ENCODE data around the gene WDR27. TPM values are rescaled to one million over a fixed set of nuclear protein-coding genes. Genes with fewer than 3 reads are reported as not detected.

Gene WDR27
- total and polyA plus RNA-seq, 10 of the 15 experiments (the other 5 are each of a cell fraction or from before 2014, with no cell fraction given), result 1.9 to 33.2 (median 19.0) TPM

DNA sequence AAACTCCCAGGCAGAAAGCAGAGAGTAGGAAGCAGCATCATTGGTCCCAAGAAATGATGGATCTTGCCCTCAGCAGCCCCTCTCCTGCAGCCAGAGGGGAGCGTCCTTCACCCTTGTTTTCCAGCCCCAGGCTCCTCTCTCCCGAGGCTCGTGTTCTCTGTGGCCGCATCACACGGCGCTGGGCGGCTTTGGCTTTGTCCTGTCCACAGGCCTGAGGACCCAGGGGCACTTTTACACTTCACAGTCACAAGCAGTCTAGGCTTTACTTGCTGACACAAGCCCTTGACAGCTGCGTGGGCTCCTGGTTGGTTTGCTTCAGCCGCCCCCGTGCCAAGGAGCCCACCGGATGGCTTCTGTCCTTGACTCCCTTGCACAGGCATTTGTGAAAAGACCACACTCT lies 272.8 kb downstream of the WDR27 start:
- intact Hi-C loops (cut with micrococcal nuclease; ENCODE audit: unreplicated experiment), result no loop called here
- H4K20me1 ChIP-seq (ENCODE audit: control insufficient read depth, insufficient read depth), result no peaks in the 10 kb centered on the region
- no peak overlapping the region for H3K4me2 ChIP-seq (ENCODE audit: control insufficient read depth, insufficient read depth)
- no peak for FAIRE-seq
- no peak for ATAC-seq
- no peak overlapping the region for H3K27ac ChIP-seq (ENCODE audit: control insufficient read depth, insufficient read depth)
- no peak for TF ChIP-seq NR2F1 (conservative IDR thresholded peaks at IDR 0.05)
- TF ChIP-seq JUND (IDR thresholded peaks at IDR 0.05; ENCODE audit: low read depth, low read length), result no peak
- TF ChIP-seq, protein P1, sequence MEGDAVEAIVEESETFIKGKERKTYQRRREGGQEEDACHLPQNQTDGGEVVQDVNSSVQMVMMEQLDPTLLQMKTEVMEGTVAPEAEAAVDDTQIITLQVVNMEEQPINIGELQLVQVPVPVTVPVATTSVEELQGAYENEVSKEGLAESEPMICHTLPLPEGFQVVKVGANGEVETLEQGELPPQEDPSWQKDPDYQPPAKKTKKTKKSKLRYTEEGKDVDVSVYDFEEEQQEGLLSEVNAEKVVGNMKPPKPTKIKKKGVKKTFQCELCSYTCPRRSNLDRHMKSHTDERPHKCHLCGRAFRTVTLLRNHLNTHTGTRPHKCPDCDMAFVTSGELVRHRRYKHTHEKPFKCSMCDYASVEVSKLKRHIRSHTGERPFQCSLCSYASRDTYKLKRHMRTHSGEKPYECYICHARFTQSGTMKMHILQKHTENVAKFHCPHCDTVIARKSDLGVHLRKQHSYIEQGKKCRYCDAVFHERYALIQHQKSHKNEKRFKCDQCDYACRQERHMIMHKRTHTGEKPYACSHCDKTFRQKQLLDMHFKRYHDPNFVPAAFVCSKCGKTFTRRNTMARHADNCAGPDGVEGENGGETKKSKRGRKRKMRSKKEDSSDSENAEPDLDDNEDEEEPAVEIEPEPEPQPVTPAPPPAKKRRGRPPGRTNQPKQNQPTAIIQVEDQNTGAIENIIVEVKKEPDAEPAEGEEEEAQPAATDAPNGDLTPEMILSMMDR (IDR thresholded peaks at IDR 0.05 in 2 of 3, conservative IDR thresholded peaks at IDR 0.05 in 1 of 3; ENCODE audit: control insufficient read depth in 2 of 3, extremely low read depth in 1 of 3, insufficient read depth in 1 of 3, low read depth in 3 of 3, low read length in 3 of 3), result no peak
- TF ChIP-seq YBX1 (IDR thresholded peaks at IDR 0.05), result no peak
- no peaks in the 10 kb centered on the region for H3K79me2 ChIP-seq (ENCODE audit: control insufficient read depth, insufficient read depth, low read length)
- WGBS (ENCODE audit: insufficient coverage, insufficient replicate concordance, low lambda C conversion rate, missing lambda C conversion rate), result 81% methylated on average over 11 of the region's 11 CpGs
- no peaks in the 10 kb centered on the region for H3K27me3 ChIP-seq (replicated peaks in 1 of 2; ENCODE audit: control insufficient read depth in 2 of 2, insufficient read depth in 2 of 2, low read length in 1 of 2)
- RAD21 ChIA-PET (ENCODE audit: unreplicated experiment), result no interaction called here
- no peak for DNase-seq (ENCODE audit: low read depth, low spot score)
- H3K4me1 ChIP-seq (ENCODE audit: control insufficient read depth, insufficient read depth, low read length), result no peaks in the 10 kb centered on the region
- H3K36me3 ChIP-seq (ENCODE audit: control insufficient read depth in 2 of 2, insufficient read depth in 2 of 2, low read length in 1 of 2), result no peaks in the 10 kb centered on the region
- H3K9me3 ChIP-seq (replicated peaks; ENCODE audit: control insufficient read depth, insufficient read depth, low read length), result peaks cover under 1% of the 10 kb centered on the region; the same call in 1 of the 3 replicates
- CTCF ChIA-PET, result no interaction called here
- in situ Hi-C loops (cut with MboI), result no loop called here
- SMC1A ChIA-PET (ENCODE audit: uncharacterized antibody, unreplicated experiment), result no interaction called here
- POLR2A ChIA-PET, result no interaction called here
- BruUV-seq (replicated peaks), result no TSS peak
- H3K9ac ChIP-seq (ENCODE audit: control insufficient read depth, insufficient read depth, low read length), result no peak overlapping the region
- no peak overlapping the region for H3K4me3 ChIP-seq
- H2AFZ ChIP-seq (ENCODE audit: control insufficient read depth, low read depth, low read length), result no peak overlapping the region

DNA sequence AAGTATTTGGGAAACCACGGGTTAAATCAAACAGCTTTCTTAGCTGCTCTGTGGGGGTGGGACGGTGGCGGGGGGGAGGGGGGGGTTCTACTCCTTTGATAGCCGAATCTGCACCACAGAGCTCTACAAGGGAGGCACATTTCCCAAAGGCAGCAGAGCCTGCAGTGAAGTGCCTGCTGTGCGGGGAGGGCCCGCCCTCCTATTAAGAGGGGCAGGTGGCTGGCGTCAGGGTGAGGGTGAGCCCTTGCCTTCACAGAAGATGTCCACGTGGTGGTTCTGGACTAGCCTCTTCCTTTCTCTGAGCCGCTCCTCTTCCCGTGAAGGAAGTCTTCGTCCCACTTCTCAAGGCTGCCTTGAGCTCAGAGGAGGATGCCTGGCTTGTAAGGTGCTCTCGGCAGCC lies 273.3 kb downstream of the WDR27 start:
- Histone ChIP-seq H3K79me2 (ENCODE audit: control insufficient read depth, insufficient read depth, low read length) (no peaks in the 10 kb centered on the region), H3K4me1 (ENCODE audit: control insufficient read depth, insufficient read depth, low read length) (no peaks in the 10 kb centered on the region), H3K4me2 (ENCODE audit: control insufficient read depth, insufficient read depth) (no peak overlapping the region), H3K27me3 (replicated peaks in 1 of 2; ENCODE audit: control insufficient read depth in 2 of 2, insufficient read depth in 2 of 2, low read length in 1 of 2) (no peaks in the 10 kb centered on the region), H3K9ac (ENCODE audit: control insufficient read depth, insufficient read depth, low read length) (no peak overlapping the region), H2AFZ (ENCODE audit: control insufficient read depth, low read depth, low read length) (no peak overlapping the region), H3K27ac (ENCODE audit: control insufficient read depth, insufficient read depth) (no peak overlapping the region), H4K20me1 (ENCODE audit: control insufficient read depth, insufficient read depth) (no peaks in the 10 kb centered on the region), H3K4me3 (no peak overlapping the region), H3K9me3 (replicated peaks; ENCODE audit: control insufficient read depth, insufficient read depth, low read length) (peaks cover 3% of the 10 kb centered on the region; the same call in 1 of the 3 replicates), H3K36me3 (ENCODE audit: control insufficient read depth in 2 of 2, insufficient read depth in 2 of 2, low read length in 1 of 2) (no peaks in the 10 kb centered on the region)
- intact Hi-C loops (cut with micrococcal nuclease; ENCODE audit: unreplicated experiment) (no loop called here), in situ Hi-C loops (cut with MboI) (no loop called here)
- ChIA-PET POLR2A (no interaction called here), RAD21 (ENCODE audit: unreplicated experiment) (no interaction called here), CTCF (no interaction called here), SMC1A (ENCODE audit: uncharacterized antibody, unreplicated experiment) (no interaction called here)
- FAIRE-seq (no peak), ATAC-seq (no peak), DNase-seq (ENCODE audit: low read depth, low spot score) (no peak)
- 37% methylated on average over 8 of the region's 12 CpGs for WGBS (ENCODE audit: insufficient coverage, insufficient replicate concordance, low lambda C conversion rate, missing lambda C conversion rate)
- BruUV-seq (replicated peaks), result no TSS peak
- TF ChIP-seq RBBP5 (conservative IDR thresholded peaks at IDR 0.05) (no peak), GABPA (IDR thresholded peaks at IDR 0.05; ENCODE audit: low read depth) (no peak), ATF7 (IDR thresholded peaks at IDR 0.05; ENCODE audit: low read depth) (no peak), NR2F1 (conservative IDR thresholded peaks at IDR 0.05) (no peak), BACH1 (IDR thresholded peaks at IDR 0.05; ENCODE audit: borderline replicate concordance) (no peak), RCOR1 (conservative IDR thresholded peaks at IDR 0.05; ENCODE audit: low read depth, low read length) (no peak), MYB (IDR thresholded peaks at IDR 0.05; ENCODE audit: borderline replicate concordance, low read depth, low read length) (no peak)
- TF ChIP-seq, protein P2, sequence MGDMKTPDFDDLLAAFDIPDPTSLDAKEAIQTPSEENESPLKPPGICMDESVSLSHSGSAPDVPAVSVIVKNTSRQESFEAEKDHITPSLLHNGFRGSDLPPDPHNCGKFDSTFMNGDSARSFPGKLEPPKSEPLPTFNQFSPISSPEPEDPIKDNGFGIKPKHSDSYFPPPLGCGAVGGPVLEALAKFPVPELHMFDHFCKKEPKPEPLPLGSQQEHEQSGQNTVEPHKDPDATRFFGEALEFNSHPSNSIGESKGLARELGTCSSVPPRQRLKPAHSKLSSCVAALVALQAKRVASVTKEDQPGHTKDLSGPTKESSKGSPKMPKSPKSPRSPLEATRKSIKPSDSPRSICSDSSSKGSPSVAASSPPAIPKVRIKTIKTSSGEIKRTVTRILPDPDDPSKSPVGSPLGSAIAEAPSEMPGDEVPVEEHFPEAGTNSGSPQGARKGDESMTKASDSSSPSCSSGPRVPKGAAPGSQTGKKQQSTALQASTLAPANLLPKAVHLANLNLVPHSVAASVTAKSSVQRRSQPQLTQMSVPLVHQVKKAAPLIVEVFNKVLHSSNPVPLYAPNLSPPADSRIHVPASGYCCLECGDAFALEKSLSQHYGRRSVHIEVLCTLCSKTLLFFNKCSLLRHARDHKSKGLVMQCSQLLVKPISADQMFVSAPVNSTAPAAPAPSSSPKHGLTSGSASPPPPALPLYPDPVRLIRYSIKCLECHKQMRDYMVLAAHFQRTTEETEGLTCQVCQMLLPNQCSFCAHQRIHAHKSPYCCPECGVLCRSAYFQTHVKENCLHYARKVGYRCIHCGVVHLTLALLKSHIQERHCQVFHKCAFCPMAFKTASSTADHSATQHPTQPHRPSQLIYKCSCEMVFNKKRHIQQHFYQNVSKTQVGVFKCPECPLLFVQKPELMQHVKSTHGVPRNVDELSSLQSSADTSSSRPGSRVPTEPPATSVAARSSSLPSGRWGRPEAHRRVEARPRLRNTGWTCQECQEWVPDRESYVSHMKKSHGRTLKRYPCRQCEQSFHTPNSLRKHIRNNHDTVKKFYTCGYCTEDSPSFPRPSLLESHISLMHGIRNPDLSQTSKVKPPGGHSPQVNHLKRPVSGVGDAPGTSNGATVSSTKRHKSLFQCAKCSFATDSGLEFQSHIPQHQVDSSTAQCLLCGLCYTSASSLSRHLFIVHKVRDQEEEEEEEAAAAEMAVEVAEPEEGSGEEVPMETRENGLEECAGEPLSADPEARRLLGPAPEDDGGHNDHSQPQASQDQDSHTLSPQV (IDR thresholded peaks at IDR 0.05), result no peak
- TF ChIP-seq, protein P3, sequence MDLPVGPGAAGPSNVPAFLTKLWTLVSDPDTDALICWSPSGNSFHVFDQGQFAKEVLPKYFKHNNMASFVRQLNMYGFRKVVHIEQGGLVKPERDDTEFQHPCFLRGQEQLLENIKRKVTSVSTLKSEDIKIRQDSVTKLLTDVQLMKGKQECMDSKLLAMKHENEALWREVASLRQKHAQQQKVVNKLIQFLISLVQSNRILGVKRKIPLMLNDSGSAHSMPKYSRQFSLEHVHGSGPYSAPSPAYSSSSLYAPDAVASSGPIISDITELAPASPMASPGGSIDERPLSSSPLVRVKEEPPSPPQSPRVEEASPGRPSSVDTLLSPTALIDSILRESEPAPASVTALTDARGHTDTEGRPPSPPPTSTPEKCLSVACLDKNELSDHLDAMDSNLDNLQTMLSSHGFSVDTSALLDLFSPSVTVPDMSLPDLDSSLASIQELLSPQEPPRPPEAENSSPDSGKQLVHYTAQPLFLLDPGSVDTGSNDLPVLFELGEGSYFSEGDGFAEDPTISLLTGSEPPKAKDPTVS (IDR thresholded peaks at IDR 0.05; ENCODE audit: low read depth, low read length), result no peak
